GM04504 (cell line): ENCODE data around the gene SGPP2.

Source experiments
- DNase-seq: peaks from one replicate; pipeline ENCODE4 v3.0.0-alpha.2; 2012; ENCODE audit warnings: low read depth

SGPP2 gene

DNA sequence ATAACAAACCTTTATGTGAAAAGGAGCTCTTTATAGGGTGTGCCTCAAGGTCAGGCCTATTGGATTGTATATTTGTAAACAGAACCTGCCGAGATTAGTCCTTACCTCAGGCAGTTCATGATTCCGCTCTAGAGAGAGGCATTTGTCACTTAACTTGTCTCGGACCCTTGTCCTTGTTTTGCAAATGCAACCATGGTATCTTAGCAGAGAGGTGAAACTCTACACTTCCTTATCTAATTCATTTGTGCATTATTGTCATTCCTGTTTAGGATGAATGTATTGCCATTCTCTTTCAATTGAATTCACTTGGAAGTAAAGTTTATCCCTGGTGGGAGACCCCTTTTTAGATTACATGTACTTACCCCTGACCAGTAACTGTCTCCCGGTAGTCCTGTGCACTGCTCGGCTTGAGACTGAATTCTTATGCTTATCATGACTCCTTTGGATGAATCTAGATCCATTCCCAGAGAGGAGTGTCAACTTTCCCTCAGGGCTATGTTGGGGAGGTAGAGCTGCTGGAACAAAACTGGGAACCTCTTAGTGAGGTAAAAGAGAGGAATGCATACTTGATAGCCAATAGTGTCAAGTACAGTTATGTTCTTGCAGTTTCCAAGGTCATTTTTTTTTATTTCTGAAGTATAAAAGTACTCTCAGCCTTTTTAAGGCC, 46.6 kb downstream of the SGPP2 start:
- DNase-seq: no peak

GRCh38 chr2:222477962-222478608, 53.7 kb downstream of the SGPP2 start:
- DNase-seq: no peak

GRCh38 chr2:222479859-222480258, 55.5 kb downstream of the SGPP2 start:
- no peak for DNase-seq

GRCh38 chr2:222480497-222480896, 56.2 kb downstream of the SGPP2 start:
- DNase-seq: no peak

GRCh38 chr2:222481941-222482340, 57.6 kb downstream of the SGPP2 start:
- no peak for DNase-seq

GRCh38 chr2:222483513-222484039, 59.2 kb downstream of the SGPP2 start:
- no peak for DNase-seq

GRCh38 chr2:222485367-222486211, 61.2 kb downstream of the SGPP2 start:
- DNase-seq: no peak

DNA sequence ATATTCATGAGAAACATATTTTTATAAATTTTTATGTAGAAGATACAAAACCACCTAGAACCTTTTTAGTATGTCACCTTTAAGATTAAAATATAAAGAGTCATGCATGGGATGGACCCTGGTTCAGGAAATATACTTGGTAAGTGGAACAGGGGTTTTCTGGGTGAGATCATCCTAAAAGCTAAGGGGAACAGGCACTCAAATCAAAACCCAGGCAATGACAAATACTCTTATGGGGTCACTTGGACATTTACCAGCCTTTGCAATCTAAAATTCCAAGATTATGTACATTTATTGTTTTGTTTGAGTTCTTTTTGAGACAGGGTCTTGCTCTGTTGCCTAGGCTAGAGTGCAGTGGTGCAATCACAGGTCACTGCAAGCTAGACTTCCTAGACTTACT, 65.8 kb downstream of the SGPP2 start:
- DNase-seq: no peak

GRCh38 chr2:222492683-222493082, 68.3 kb downstream of the SGPP2 start:
- no peak for DNase-seq

GRCh38 chr2:222494104-222494739, 69.9 kb downstream of the SGPP2 start:
- DNase-seq: no peak

DNA sequence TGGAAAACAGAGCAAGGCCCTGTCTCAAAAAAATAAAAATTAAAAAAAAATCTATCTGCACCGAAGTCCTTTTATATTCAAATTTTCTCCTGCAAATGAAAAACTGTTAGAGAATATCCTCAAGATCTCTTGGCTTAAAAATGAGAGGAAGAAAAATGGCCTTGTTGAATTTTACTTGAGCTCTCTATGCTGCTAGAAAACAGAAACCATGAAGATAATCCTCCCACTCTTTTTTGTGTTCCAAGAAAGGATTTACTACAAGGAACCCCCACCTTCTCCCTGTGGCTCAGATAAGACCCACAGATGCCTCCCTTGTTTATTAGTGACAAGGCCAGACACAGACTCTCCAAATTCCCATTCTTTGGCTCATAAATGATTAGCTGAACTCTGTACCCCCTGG, 71.0 kb downstream of the SGPP2 start:
- DNase-seq: no peak

DNA sequence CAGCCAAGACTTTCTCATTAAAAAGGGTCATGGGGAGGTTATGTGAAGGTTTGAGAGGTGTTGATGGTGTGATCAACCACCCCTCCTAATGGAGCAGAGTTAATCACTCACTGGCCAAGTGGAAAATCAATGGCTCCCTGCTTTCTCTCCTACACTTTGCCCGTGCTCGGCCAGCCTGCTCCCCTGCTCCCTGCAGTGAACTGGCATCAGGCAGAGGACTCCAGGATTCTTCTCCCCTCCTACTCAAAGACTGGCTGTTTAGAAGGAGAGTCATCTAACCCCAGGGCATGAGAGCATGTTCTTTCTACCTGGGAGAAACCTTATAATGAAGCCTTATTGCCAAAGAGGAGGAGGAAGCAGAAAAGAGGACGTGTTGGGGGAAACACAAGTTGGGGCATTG, 74.9 kb downstream of the SGPP2 start:
- no peak for DNase-seq

DNA sequence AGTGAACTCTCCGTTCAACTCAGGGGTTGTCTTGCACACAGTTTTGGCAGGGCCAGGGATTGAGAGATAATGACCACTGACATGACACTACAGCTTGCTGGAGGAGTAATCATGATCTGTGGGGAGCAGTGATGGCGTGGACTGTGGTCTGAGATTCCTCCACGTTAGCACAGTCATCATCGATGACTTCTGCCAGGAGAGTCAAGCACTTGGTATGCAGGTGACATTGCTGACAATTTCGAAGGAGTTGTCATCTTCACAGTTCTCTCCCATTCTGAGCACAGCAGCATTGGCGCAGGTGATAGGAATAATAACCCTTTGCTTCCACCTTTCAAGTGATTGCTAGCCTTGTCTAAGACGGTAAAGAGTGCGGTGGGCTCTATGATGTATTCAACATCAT, 79.8 kb downstream of the SGPP2 start:
- DNase-seq: no peak

DNA sequence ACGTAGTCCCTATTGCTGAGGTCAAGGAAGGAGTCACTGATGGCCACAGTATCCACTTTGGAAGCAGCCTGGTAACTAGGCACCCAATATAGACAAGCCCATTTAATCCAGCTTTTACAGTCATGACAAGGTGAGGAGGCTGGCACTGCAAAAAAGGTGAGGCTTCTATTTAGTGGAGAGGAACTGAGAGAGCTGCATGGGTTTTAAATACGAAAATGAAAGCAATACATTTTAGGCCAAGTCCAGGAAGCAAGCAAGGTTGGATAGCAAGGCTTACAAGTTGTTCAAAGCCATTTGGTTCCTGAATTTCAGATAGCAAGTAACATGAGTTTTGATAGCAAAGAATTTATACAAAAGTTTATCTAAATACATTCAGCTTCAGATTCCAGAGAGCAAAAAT, 80.4 kb downstream of the SGPP2 start:
- DNase-seq: no peak

DNA sequence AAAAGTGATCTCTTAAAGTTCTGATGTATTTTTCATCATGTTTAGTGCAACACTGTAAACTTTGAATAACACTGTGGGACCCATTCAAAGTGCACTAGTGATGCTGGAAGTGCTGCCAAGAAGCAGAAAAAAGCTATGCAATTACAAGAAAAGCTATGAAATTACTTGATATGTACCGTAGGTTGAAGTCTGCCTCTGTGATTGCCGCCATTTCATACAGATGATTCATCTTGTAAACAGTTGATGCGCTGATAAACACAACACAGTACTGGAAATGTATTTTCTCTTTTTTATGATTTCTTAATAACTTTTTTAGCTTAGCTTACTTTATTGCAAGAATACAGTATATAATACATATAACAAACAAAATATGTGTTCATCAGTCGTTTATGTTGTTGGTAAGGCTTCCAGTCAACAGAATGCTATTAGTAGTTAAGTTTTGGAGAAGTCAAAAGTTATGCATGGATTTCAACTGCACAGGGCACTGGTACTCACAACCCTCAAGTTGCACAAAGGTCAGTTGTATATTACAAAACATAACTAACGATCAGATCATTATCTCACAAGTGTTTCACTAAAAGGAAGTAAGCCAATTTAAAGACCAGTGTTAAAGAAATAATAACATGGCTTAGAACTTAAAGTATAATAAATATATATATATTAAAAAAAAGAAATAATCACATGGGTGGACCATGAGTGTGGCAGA, 82.0 kb downstream of the SGPP2 start:
- no peak for DNase-seq

DNA sequence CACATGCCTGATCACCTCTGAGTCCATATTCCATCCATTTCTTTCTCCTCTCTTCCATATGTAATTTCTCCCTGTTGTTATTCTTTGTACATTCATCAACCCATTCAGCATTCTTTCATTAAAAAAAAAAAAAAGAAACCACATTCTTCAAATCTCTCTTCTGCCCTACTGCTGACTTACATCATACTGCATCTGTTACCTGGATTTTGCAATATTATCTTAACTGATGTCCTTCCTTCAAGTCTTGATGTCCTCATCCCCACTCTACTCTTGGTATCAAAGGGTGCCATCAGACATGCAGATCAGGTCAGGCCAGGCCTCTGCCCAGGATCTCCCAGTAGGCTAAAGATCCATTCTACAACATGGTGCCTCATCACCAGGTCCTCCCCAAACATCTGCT, 90.6 kb downstream of the SGPP2 start:
- no peak for DNase-seq

DNA sequence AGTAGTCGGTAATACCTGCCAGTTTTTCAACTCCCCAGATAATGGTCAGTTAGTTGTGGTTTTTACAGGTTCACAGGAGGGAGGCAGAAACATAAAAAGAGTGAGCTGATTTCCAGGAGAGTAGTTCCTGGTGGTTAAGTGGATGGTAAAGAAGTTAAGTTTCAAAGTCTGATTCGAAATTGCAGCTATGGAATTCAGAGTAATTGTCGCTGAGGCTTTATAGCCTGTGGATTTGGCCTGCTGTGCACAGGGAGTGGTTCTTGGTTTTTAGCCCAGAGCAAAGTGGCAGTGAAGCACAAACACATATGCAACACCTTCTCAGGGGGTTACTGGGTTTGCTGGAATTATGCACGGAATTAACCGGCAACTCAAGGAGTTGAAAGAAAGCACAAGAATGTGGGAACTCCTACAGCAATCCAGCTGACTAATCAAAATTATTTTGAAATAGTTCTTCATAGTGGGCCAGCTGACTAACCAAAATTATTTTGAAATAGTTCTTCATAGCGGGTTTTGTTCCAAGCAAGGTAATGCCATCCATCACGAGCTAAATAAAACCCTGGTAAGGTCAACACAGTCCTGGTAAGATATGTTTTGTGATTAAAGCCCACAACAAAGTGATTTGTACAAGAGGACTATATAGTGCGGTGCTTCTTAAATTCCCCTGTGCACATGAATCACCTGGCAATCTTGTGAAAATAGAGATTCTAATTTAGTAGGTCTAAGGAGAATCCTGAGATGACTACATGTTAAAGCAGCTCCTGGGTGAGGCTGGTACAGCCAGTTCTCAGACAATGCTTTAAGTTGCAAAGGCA, 94.4 kb downstream of the SGPP2 start:
- peak; percentile 61 for DNase-seq

DNA sequence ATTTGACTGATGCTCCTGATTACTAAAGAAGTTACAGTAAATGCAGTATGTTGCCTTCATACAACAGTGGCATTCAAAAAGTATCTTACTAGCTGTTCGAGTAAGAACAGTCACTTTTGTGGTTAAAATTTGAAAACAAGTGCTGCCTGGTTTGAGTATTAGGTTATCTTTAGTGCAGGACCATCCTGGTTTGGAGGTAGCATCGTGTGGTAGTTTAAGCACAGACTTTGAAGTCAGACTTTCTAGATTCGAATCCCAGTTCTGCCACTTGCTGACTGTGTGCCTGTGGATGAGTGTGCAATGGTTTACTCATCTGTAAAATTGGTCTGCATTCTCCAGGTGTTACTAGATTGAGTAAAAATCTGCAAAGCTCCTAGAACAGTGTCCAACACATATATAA, 96.8 kb downstream of the SGPP2 start:
- DNase-seq: no peak

- DNase-seq: no peak
Measured at GRCh38 chr2:222522082-222522481, 97.7 kb downstream of the SGPP2 start.

GRCh38 chr2:222523783-222524544, 99.6 kb downstream of the SGPP2 start:
- DNase-seq: no peak
